GM19468 (cell line): ENCODE results near the gene LY86.
"Not testable (repeated sequence)": the region's sequence is repeated elsewhere in the genome, so short reads cannot be mapped to it uniquely, and the experiment has no call there.

Source experiments
- ATAC-seq: cut with Tn5 transposase; IDR thresholded peaks from one replicate; pipeline ENCODE4 v1.9.1; 2021; ENCODE audit warnings: mild to moderate bottlenecking, moderate library complexity, moderate number of reproducible peaks; ENCODE audit not compliant: unreplicated experiment; ENCODE audit errors: extremely low read depth

LY86 gene

DNA sequence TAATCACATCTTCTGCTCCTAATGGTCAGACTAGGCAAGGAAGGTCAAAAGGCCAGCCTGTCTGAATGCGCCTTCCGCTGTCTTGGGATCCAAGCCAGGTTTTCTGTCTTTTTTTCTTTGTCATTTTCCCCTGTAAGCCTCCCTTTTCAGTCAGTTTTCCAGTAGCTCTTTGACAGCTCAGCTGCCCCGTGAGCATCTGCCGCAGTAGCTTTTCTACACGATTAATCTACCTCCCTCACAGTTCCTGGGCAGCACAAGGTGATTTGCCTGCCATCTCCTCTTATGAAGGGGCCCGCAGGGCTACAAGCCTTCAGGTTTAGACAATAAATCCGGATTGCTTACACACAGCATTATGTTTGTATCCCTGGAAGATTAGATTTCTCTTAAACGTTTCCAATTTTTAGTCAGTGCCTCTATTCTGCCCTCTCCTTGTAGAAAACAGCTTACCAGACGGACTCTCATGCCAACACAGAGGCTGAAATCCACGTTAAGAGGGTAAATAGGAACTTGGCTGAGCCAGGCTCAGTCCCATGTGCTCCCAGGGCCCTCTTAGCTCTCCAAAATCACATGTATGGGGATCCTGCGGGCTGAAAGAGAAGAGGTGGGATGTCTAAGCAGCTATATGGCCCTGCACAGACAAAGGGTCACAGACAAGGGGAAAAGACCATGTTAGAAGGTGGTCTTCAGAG, 77.2 kb downstream of the LY86 start:
- no peak for ATAC-seq

- not testable (repeated sequence) for ATAC-seq
These were observed 81.6 kb downstream of the LY86 start for GRCh38 chr6:6670150-6670549.

DNA sequence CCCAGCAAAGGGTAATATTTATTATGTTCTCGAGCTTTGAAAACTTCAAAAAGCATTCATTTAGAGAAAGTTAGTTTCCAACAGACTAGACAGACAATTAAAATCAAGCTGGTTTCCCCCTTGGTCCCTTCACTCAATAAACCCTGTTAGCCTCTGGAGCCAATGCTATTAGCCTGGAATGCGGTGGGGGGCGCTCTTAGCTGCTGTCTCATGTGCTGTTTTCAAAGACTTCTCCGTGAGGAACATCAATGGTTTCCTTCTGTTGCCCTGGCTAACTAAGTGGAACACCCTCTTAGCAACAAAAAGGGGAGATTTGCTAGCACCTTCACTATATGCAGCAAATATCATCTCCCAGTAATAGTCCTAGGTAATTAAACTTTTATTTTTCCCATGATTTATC, 86.4 kb downstream of the LY86 start:
- no peak for ATAC-seq

GRCh38 chr6:6676910-6677441, 88.5 kb downstream of the LY86 start:
- ATAC-seq: no peak

GRCh38 chr6:6678185-6678671, 89.7 kb downstream of the LY86 start:
- ATAC-seq: no peak

GRCh38 chr6:6678811-6679210, 90.3 kb downstream of the LY86 start:
- ATAC-seq: no peak

GRCh38 chr6:6679633-6680032, 91.1 kb downstream of the LY86 start:
- ATAC-seq: no peak

GRCh38 chr6:6680526-6680925, 92.0 kb downstream of the LY86 start:
- ATAC-seq: no peak

DNA sequence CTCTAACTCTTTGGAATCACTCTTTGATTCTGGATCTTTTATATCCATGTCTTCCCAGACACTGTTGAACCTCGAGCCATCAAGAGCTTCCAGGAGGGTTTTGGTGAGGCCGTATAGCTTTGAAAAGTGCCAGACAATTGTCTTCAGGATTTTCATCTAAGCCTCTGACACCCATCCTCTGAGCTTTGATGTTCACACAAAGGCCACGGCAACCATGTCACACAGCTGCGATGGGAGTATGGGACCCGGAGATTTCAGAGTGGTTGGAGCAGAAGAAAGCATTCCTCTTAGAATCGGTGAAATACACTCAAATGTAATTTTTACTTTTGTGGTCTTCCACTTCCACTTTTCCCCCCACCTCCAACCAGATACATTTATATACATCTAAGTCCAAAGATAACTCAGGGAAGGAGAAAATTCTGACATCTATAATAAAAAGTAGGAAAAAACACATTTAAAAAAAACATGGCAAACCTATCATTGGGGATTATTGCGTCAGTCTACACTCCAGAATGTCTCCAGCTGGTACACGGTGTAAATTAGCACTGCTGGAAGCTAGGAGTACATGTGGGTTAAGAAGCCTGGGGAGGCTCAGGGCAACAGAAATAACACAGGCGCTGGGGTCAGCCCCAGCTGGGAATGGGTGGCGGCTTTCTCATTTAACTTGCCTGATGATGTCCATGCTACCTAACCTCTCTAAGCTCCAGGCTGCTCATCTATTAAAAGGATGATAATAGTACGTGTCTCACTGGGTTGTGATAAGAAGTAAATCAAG, 92.7 kb downstream of the LY86 start:
- ATAC-seq: no peak

DNA sequence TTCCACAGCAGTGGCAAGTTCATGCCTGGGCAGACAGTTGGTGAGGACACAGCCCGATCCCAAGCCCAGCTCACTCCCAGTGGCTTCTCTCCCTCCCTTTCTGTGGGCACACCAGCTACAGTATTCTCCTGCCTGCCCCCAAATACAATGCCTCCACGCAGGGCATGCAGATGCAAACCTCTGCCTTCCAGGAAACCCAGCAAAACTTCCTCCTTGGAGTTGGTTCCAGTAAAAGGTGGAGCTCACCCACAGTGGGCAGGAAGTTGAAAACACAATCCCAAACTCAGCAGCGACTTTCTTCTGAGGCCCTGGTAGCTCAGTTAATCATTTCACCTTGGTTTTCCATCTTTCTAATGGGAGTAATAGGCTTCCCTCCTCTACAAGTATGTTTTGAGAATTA, 93.7 kb downstream of the LY86 start:
- no peak for ATAC-seq

GRCh38 chr6:6683969-6684833, 95.7 kb downstream of the LY86 start:
- ATAC-seq: peak; percentile 71

DNA sequence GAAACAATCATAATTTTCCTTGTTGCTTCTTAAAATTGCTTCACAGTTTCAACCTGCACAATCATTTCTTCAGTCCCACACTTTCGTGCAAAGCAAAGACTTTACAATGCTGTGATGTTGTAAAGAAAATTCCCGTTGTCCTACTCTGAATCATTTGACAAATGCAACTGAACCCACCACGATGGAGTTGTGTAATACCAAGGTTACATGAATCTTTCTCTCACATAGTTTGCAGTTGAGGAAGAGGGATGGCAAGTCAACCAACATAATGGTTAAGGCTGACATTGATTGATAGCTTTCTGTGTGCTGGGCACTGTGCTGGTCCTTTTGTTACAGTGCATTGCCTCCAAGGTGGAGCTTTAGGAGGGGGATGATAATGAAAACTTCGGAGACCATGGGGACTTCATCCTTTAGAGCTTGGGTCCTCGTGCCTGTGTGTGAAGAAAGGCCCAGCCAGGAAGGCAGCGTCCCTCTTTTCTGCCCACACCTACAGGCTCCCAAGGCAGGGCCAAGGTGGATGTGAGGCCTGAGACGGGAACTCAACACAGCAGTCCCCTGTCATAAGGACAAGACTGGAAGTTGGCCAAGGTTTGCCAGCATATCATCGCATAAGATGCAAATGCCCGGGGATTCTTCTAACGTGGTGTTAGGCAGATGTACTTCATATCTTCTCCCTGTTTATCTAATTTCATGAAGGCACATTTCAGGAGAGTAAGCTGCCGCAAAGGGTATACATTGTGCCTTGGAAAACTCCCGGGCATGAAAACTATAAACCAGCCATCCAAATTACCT, 96.9 kb downstream of the LY86 start:
- ATAC-seq: no peak

DNA sequence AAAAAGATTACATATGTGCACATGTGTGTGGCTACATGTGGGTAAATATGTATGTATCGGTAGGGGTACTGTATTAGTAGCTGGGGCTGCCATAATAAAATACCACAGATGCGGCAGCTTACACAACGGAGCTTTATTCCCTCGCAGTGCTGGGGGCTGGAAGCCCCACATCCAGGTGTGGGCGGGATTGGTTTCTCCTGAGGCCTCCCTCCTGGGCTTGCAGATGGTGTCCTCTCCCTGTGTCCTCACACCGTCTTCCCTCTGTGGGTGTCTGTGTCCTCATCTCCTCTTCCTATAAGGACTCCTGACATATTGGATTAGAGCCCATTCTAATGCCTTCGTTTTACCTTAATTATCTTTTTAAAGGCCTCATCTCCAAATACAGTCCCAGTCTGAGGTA, 97.7 kb downstream of the LY86 start:
- ATAC-seq: no peak

GRCh38 chr6:6686748-6687601, 98.5 kb downstream of the LY86 start:
- ATAC-seq: no peak

DNA sequence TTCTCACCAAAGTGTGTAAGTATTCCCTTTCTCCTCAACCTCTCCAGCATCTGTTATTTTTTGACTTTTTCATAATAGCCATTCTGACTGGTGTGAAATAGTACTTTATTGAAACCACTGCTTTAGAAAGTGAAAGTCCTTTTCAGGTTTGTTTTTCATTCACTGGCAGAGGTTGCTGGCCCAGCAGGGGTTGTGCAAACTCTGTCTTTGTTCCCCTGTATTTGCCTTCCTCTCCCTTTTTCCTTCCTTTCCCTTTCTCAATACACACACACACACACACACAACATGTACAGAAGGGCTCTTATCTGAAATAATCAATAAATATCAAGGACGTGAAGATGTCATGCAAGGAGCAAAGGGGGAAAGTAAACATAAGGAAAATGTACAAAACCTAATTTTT, 99.8 kb downstream of the LY86 start:
- ATAC-seq: no peak

DNA sequence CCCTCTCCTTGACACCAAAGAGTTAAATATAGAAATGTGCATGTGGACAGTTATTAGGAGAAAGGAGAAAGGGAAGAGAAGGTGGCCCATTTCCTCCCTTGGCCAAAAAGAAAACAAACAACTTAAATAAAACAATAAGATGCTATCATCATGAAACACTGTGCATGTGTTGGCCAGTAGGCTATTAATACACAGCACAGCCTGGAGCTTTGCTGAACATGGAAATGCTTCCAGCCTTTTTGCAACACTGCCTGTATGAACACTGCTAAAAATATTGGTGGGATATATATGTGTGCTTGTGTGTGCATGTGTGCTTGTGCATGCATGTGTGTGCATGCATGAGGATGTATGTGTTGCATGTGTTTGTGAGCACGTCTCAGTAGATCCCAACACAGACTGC, 100.4 kb downstream of the LY86 start:
- ATAC-seq: no peak

GRCh38 chr6:6689400-6690143, 101.1 kb downstream of the LY86 start:
- no peak for ATAC-seq

DNA sequence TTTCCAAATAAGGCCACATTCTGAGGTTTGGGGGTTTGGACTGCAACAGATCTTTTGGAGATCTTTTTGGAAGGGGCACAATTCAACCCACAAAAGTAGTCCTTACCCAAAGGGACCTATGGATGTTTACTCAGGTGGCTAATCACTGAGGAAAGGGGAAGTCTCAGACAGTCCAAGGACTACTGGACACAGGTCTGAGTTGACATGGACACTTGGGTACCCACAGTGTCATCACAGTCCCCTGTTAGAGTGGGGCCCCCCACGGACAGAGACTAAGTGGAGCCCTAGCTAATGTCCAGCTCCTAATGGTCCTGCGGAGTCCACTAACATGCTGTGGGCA, 101.6 kb downstream of the LY86 start:
- ATAC-seq: no peak
